DLD1 (cell line): ENCODE measurements around the gene C11orf86.

ENCODE experiments used
- in situ Hi-C: cut with HindIII; loops from 2 replicates; pipeline ENCODE4 v1.10.0; 2017; ENCODE audit warnings: low sequenced_read_pairs

The C11orf86 gene

DNA sequence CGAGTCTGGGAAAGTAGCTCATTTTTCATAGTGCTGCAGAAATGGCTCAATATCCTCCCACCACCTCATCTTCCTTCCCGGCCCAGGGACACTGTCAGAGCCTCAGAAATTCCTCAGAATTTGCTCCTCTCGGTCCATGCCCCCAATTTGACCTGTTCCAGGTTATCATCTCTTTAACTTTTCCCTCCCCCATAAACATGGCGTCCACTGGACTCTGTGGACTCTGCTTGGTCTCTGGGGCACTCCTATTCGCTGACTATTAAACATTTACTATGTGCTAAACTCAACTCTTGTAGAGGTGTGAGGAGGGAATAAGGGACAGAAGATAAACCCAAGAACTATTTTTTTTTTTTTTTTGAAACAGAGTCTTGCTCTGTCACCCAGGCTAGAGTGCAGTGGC, 8.8 kb upstream of the C11orf86 start:
- in situ Hi-C loops = no loop called here

DNA sequence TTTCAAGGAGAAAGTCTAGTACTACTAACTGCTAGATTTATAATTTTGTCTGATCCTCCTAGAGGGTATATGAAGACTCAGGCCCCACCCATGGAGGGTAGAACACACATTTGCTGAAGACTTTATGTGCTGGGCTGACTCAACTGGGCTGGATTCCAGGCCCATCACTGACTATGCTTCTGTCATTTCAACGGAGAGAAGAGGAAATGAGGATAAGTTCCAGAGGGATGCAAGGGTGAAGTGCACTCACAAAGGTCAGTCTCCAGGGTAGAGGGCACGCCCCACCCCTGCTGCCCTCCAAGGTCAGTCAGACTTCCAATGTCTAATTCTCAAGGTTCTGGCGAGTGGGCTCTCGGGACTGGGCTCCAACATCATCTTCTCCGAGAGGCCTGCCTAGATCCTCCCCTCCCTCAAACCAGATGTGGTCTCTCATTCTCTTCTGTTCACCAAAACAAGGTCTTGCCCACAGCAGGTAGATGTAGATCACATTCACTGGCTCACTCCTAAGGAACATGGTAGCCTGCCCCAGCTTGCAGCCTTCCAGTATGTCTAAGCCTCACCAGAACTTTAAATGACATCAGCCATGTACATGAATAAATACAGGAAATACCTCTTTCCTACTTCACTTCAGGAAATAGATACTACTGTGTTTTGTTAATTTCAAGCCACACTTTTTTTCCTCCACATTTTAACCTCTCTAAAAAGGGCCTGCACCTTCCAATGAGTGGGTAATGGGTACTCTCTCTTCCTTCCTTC, 7.3 kb upstream of the C11orf86 start:
- in situ Hi-C loops = no loop called here

DNA sequence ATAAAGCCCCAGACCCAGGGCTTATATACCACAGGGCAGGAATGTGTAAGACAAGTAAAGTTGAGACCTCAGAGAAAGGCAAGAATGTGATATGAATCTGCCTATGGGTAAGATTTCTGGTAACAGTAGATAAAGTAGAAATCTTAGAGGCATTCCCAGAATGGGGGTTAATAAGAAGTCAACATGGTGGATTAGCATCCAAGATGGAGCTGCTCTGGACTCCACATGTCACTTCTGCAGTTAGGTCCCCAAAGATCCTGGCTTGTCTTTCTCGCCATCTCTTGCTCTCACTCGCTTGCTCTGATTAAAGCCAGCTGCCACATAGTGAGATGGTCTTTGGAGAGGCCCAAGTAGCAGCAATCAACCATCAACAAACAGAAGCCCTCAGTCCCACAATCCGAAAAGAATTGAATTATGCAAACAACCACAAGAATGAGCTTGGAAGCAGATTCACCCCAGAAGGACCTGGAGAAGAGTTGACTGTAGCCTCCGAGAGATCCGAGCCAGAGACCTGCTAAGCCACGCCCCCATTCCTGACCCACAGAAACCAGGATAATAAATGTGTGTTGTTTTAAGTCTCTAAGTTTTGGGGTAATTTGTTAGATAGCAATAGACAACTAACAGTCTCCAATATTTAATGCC, 5.4 kb upstream of the C11orf86 start:
- in situ Hi-C loops = no loop called here

DNA sequence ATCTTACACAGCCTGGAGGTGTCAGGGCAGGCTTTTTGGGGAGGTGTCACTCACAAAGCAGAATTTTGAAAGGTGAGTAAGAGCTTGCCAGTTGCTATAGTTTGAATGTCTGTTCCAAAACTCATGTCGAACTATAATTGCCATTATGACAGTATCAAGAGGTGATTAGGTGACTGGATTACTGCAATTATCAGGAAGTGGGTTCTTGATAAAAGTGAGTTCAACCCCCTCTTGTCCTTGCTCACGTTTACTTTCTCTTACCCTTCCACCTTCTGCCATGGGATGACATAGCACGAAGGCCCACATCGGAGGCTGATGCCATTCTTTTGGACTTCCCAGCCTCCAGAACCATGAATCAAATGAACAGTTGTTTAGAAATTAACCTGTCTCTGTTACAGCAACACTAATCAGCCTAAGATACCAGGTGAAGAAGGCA, 4.7 kb upstream of the C11orf86 start:
- in situ Hi-C loops = no loop called here

- in situ Hi-C loops = no loop called here
Observed at GRCh38 chr11:66970807-66971442, 4.2 kb upstream of the C11orf86 start.

GRCh38 chr11:66971488-66971887, 3.6 kb upstream of the C11orf86 start:
- in situ Hi-C loops = no loop called here

- in situ Hi-C loops = no loop called here
Observed at GRCh38 chr11:66973956-66974580, 1.0 kb upstream of the C11orf86 start.

- in situ Hi-C loops = no loop called here
Observed at GRCh38 chr11:66975405-66976027, 412 bp downstream of the C11orf86 start.

GRCh38 chr11:66976028-66976467, 944 bp downstream of the C11orf86 start:
- in situ Hi-C loops = no loop called here

GRCh38 chr11:66976925-66977324, 1.8 kb downstream of the C11orf86 start:
- in situ Hi-C loops = no loop called here

- in situ Hi-C loops = no loop called here
Observed at GRCh38 chr11:66978229-66978628, 3.1 kb downstream of the C11orf86 start.

DNA sequence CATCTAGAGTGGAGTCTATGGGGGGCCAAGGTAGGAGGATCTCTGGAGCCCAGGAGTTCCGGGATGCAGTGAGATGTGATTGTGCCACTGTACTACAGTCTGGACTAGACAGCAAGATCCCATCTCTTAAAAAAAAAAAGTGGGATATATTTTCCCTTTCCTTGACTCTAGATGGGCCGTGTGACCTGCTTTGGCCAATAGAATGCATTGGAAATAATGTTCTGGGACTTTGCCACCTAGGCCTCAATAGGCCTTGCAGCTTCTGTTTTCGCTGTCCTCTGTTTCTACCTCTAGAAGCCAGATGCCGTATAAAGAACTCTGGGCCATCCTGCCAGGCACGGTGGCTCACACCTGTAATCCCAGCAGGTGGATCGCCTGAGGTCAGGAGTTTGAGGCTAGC, 3.6 kb downstream of the C11orf86 start:
- in situ Hi-C loops = no loop called here

GRCh38 chr11:66979336-66979980, 4.4 kb downstream of the C11orf86 start:
- in situ Hi-C loops = no loop called here

- in situ Hi-C loops = no loop called here
Observed at GRCh38 chr11:66981976-66982578, 7.0 kb downstream of the C11orf86 start.

DNA sequence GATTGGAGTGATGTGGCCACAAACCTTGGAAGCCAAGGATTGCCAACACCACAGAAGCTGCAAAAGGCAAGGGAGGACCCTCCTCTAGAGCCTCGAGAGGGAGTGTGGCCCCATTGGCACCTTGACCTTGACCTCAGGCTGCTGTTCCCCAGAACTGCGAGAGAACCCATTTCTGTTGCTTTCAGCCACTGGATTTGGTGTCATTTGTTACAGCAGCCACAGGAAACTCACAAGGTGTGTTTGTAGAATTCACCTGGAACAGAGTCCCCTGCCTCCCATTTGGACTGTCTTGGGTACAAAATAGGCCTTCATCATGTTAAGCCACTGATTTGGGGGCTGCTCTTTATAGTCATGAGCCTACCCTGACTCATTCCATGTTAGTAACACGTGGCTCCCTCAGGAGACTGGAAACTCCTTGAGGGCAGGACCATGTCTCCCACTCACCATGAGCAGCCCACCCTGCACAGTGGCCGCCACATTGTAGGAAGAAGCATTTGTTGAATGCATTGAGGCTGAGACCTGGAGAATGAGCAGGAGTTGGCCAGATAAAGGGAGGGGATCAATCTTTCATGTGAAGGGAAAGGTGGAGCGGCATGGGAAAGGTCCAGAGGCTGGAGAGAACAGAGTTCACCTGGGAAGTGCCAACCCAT, 8.3 kb downstream of the C11orf86 start:
- in situ Hi-C loops = no loop called here

GRCh38 chr11:66985508-66986177, 10.5 kb downstream of the C11orf86 start:
- in situ Hi-C loops = no loop called here

DNA sequence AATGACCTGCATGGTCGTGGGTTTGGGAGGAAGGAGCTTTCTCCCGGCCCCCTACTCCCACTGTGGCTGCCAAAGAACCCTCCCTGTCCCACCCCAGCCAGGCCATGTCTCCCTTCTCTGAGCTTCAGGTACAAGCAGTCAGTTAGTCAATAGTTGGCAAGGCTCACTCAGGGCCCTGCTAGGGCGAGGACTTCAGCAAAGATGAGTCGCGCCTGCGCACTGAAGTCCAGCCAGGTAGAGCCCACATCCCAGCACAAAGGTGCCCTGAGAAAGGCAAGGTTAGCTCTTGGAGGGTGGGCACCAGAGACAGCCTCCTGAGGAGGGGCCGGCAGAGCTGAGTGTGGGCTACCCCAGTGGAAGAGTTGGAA, 11.1 kb downstream of the C11orf86 start:
- in situ Hi-C loops = no loop called here

GRCh38 chr11:66987158-66987620, 12.1 kb downstream of the C11orf86 start:
- in situ Hi-C loops = no loop called here
